SK-N-DZ (cell line): ENCODE data around the gene NEK7.
A peak's percentile ranks its signal among the peaks of the same experiment; 100 is the strongest.
"Not testable (repeated sequence)": the region's sequence is repeated elsewhere in the genome, so short reads cannot be mapped to it uniquely, and the experiment has no call there.

Experiments used
- DNase-seq: peaks from one replicate; pipeline ENCODE4 v3.0.0-alpha.2; 2015; ENCODE audit warnings: low spot score

Gene NEK7

GRCh38 chr1:198290089-198290683 lies 133.4 kb downstream of the NEK7 start:
- peak; percentile 22 for DNase-seq

- no peak for DNase-seq
Observed at GRCh38 chr1:198291036-198291435, 134.2 kb downstream of the NEK7 start.

GRCh38 chr1:198291924-198292323 lies 135.1 kb downstream of the NEK7 start:
- DNase-seq = no peak

GRCh38 chr1:198295225-198295624 lies 138.4 kb downstream of the NEK7 start:
- DNase-seq = peak; percentile 43

- peak; percentile 47 for DNase-seq
Observed at GRCh38 chr1:198295971-198296370, 139.2 kb downstream of the NEK7 start.

- no peak for DNase-seq
Observed at GRCh38 chr1:198297281-198297680, 140.5 kb downstream of the NEK7 start.

- no peak for DNase-seq
Observed at GRCh38 chr1:198298640-198299039, 141.8 kb downstream of the NEK7 start.

- DNase-seq = peak; percentile 36
Observed at GRCh38 chr1:198300451-198300850, 143.7 kb downstream of the NEK7 start.

GRCh38 chr1:198304431-198304830 lies 147.6 kb downstream of the NEK7 start:
- no peak for DNase-seq

- DNase-seq = not testable (repeated sequence)
Observed at GRCh38 chr1:198314817-198315216, 158.0 kb downstream of the NEK7 start.

- not testable (repeated sequence) for DNase-seq
Observed at GRCh38 chr1:198315331-198315730, 158.5 kb downstream of the NEK7 start.

GRCh38 chr1:198316546-198317100 lies 159.8 kb downstream of the NEK7 start:
- no peak for DNase-seq

- no peak for DNase-seq
Observed at GRCh38 chr1:198318085-198318484, 161.3 kb downstream of the NEK7 start.

GRCh38 chr1:198320759-198321158 lies 164.0 kb downstream of the NEK7 start:
- no peak for DNase-seq

- no peak for DNase-seq
Observed at GRCh38 chr1:198326232-198326631, 169.4 kb downstream of the NEK7 start.

GRCh38 chr1:198326915-198327314 lies 170.1 kb downstream of the NEK7 start:
- no peak for DNase-seq

- no peak for DNase-seq
Observed at GRCh38 chr1:198328458-198329032, 171.7 kb downstream of the NEK7 start.

GRCh38 chr1:198330982-198331615 lies 174.3 kb downstream of the NEK7 start:
- DNase-seq = no peak

GRCh38 chr1:198333744-198334143 lies 176.9 kb downstream of the NEK7 start:
- DNase-seq = no peak

- no peak for DNase-seq
Observed at GRCh38 chr1:198335663-198336062, 178.9 kb downstream of the NEK7 start.

GRCh38 chr1:198337886-198338285 lies 181.1 kb downstream of the NEK7 start:
- DNase-seq = no peak

GRCh38 chr1:198340139-198340538 lies 183.3 kb downstream of the NEK7 start:
- no peak for DNase-seq

GRCh38 chr1:198346178-198346577 lies 189.4 kb downstream of the NEK7 start:
- no peak for DNase-seq
